HUES6 (cell line): Measurements from ENCODE around the gene DOCK9.

Experiments used
- H3K27ac ChIP-seq: 2 replicates; pipeline ENCODE4 v1.7.0; 2013; ENCODE audit warnings: low read depth, mild to moderate bottlenecking, low read length, inconsistent platforms
- H3K27me3 ChIP-seq: 2 replicates; pipeline ENCODE4 v1.6.1; 2013; ENCODE audit warnings: low read length; ENCODE audit not compliant: control insufficient read depth, insufficient read depth
- H3K36me3 ChIP-seq: 2 replicates; pipeline ENCODE4 v1.6.1; 2013; ENCODE audit warnings: low read length; ENCODE audit not compliant: control insufficient read depth, insufficient read depth
- H3K4me1 ChIP-seq: 2 replicates; pipeline ENCODE4 v1.6.1; 2013; ENCODE audit warnings: low read length; ENCODE audit not compliant: control insufficient read depth, insufficient read depth
- H3K4me3 ChIP-seq: 2 replicates; pipeline ENCODE4 v1.5.1; 2013; ENCODE audit warnings: low read depth, low read length
- H3K9ac ChIP-seq: one replicate; pipeline ENCODE4 v1.6.1; 2013; ENCODE audit warnings: mild to moderate bottlenecking, low read length
- H3K9me3 ChIP-seq: 2 replicates; pipeline ENCODE4 v1.6.1; 2013; ENCODE audit warnings: low read depth, low read length; ENCODE audit not compliant: control insufficient read depth, insufficient read depth

DOCK9 gene

DNA sequence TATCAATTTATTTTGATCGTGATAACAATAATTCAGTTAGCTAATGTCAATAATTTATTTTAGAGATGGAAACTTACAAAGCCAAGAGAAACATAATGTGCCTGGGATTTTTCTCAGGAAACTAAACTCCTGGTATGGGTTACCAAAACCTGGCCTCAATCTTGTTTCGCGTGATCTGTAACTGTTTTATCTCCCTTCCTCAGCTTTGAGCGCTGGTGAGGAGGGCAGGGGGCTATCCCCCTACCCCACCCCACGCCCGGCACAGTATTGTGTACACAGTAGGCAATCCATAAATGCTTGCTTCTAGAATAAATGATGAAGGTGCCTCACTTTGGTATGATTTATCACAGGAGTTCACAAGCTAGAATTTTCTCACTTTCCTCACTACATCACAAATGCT, 7.7 kb upstream of the DOCK9 start:
- Histone ChIP-seq H3K27me3 (no peaks in the 10 kb centered on the region), H3K4me3 (no peak overlapping the region), H3K9me3 (no peaks in the 10 kb centered on the region), H3K36me3 (no peaks in the 10 kb centered on the region), H3K4me1 (peaks cover 13% of the 10 kb centered on the region), H3K9ac (no peak overlapping the region), H3K27ac (no peak overlapping the region)

DNA sequence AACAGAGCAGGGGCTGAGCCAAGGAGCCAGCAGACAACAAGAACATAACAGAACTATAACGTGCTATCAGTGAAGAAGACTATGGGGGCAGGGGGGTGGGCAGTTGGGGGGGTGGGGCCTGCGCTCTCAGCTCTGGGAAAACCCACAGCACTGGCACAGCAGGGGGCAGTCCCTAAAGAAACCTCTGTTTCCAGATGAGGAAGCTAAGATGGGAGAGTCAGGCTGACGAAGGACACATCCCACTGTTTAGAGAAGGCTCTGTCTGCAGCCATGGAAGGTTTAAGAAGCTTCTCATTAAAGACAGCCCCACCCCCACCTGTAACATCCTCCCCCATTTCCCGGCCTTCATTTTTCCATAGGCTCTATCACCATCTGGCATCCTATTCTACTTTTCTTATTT, 7.1 kb upstream of the DOCK9 start:
- no peak overlapping the region for H3K4me3 ChIP-seq
- no peak overlapping the region for H3K27ac ChIP-seq
- no peaks in the 10 kb centered on the region for H3K27me3 ChIP-seq
- H3K36me3 ChIP-seq: no peaks in the 10 kb centered on the region
- no peak overlapping the region for H3K9ac ChIP-seq
- peaks cover 13% of the 10 kb centered on the region for H3K4me1 ChIP-seq
- no peaks in the 10 kb centered on the region for H3K9me3 ChIP-seq

- Histone ChIP-seq H3K27ac (no peak overlapping the region), H3K4me3 (no peak overlapping the region), H3K36me3 (no peaks in the 10 kb centered on the region), H3K9me3 (no peaks in the 10 kb centered on the region), H3K4me1 (peaks cover 13% of the 10 kb centered on the region), H3K27me3 (no peaks in the 10 kb centered on the region), H3K9ac (no peak overlapping the region)
These were observed 6.3 kb upstream of the DOCK9 start for GRCh38 chr13:98984118-98984517.

GRCh38 chr13:98983182-98983581, 5.3 kb upstream of the DOCK9 start:
- H3K9me3 ChIP-seq: no peaks in the 10 kb centered on the region
- no peak overlapping the region for H3K9ac ChIP-seq
- H3K4me3 ChIP-seq: no peak overlapping the region
- H3K27me3 ChIP-seq: no peaks in the 10 kb centered on the region
- H3K36me3 ChIP-seq: no peaks in the 10 kb centered on the region
- no peak overlapping the region for H3K27ac ChIP-seq
- peaks cover 16% of the 10 kb centered on the region for H3K4me1 ChIP-seq

DNA sequence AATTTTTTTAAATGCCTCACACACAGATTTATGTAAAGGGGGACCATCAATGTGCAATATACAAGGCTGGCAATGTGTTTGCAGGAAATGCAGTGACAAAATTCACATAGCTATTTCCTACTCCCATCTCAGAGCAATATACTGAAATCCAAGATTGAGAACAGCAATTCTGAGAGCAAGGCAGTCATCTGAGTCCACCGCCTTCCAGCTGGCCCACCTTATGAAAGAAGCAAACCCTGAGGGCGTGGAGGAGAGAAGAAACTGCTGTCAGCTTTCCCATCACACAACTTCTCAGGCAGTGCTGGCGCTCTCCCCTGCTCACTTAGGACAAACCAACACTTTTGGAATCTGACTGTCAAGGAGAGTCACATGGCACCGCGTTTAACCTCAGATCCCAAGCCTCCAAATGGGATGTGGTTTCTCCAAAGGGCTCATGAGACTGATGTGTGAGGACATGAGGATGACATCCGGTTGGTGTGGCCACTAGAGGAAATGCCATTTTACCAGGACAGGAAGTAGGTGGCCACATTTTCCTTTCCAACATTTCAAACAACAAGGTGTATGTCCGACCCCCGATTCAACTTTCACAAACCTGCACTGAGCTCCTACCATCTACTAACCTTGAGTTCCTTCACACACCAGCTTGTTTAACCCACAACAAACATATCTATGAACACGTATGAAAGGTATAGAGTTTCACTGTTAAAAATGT, 3.7 kb upstream of the DOCK9 start:
- Histone ChIP-seq H3K9ac (no peak overlapping the region), H3K4me3 (no peak overlapping the region), H3K36me3 (no peaks in the 10 kb centered on the region), H3K9me3 (no peaks in the 10 kb centered on the region), H3K27ac (no peak overlapping the region), H3K4me1 (peaks cover 30% of the 10 kb centered on the region), H3K27me3 (no peaks in the 10 kb centered on the region)

GRCh38 chr13:98979012-98979660, 1.3 kb upstream of the DOCK9 start:
- Histone ChIP-seq H3K9me3 (no peaks in the 10 kb centered on the region), H3K36me3 (no peaks in the 10 kb centered on the region), H3K4me3 (no peak overlapping the region), H3K9ac (no peak overlapping the region), H3K27me3 (no peaks in the 10 kb centered on the region), H3K4me1 (peaks cover 34% of the 10 kb centered on the region), H3K27ac (no peak overlapping the region)

GRCh38 chr13:98978280-98978679, 416 bp upstream of the DOCK9 start:
- Histone ChIP-seq H3K4me3 (no peak overlapping the region), H3K27ac (no peak overlapping the region), H3K36me3 (no peaks in the 10 kb centered on the region), H3K4me1 (peaks cover 40% of the 10 kb centered on the region), H3K27me3 (no peaks in the 10 kb centered on the region), H3K9me3 (no peaks in the 10 kb centered on the region), H3K9ac (no peak overlapping the region)

DNA sequence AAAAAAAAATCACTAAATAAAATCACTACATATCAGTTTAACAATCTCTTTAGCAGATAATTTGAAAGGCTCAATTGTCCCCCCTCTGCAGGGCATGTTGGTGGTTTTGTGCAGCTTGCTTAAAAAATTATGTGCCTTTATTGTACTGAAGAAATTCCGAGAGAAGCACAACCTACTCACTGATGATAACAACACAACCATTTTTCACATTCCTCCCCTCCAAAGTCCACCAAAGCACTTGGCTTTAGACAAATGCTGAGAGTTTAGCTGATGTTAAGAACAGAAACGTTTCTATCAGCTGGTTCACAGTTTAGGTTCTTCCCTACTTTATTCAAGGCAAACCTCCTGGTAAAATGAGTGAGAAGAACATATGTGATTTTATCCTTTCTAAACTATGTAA, 923 bp downstream of the DOCK9 start:
- no peaks in the 10 kb centered on the region for H3K36me3 ChIP-seq
- H3K4me1 ChIP-seq: peaks cover 53% of the 10 kb centered on the region
- H3K9me3 ChIP-seq: no peaks in the 10 kb centered on the region
- no peak overlapping the region for H3K4me3 ChIP-seq
- no peaks in the 10 kb centered on the region for H3K27me3 ChIP-seq
- H3K9ac ChIP-seq: no peak overlapping the region
- no peak overlapping the region for H3K27ac ChIP-seq

DNA sequence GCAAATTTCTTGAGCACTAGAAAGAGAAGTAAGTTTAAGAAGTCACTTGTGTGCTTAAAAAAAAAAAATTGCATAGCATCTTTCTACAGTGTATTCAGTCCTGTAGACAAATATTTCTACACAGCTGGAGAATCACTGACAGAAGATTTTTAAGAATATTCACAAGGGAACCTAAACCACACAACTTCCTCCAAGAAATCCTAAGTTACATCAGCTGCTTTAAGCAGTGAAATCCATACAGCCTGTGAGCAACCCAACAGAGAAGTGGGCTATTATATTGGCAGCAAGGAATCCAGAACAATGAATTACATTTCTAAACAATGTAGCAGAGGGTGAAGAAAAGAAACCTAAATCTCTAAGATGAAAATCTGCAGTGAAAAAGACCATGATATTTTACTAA, 1.5 kb downstream of the DOCK9 start:
- no peaks in the 10 kb centered on the region for H3K27me3 ChIP-seq
- no peak overlapping the region for H3K27ac ChIP-seq
- no peak overlapping the region for H3K4me3 ChIP-seq
- no peaks in the 10 kb centered on the region for H3K9me3 ChIP-seq
- peaks cover 54% of the 10 kb centered on the region for H3K4me1 ChIP-seq
- no peaks in the 10 kb centered on the region for H3K36me3 ChIP-seq
- peak overlapping the region; percentile 10 for H3K9ac ChIP-seq

DNA sequence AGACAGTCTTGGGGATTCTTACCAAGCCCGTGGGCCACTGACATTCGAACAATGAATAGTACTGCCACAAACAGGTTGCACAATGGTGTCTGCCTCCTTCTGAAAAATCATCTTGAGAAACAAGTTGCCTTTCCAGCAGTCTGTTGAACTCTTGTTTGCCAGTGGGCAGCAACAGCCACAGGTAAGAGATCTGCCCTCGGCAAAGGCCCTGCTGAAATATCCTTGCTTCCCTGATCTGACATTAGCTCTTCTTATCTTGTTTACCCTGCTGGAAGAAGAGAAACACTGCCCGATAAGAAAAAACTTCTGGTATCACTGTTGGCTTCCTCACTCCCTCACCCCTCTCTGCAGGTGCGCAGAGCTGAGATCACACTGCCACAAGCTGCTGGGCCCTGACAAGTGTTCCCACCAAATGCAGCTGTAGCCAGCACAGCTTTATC, 2.0 kb downstream of the DOCK9 start:
- Histone ChIP-seq H3K36me3 (no peaks in the 10 kb centered on the region), H3K9me3 (no peaks in the 10 kb centered on the region), H3K27me3 (no peaks in the 10 kb centered on the region), H3K9ac (peak overlapping the region; percentile 10), H3K4me1 (peaks cover 54% of the 10 kb centered on the region), H3K27ac (no peak overlapping the region), H3K4me3 (no peak overlapping the region)

DNA sequence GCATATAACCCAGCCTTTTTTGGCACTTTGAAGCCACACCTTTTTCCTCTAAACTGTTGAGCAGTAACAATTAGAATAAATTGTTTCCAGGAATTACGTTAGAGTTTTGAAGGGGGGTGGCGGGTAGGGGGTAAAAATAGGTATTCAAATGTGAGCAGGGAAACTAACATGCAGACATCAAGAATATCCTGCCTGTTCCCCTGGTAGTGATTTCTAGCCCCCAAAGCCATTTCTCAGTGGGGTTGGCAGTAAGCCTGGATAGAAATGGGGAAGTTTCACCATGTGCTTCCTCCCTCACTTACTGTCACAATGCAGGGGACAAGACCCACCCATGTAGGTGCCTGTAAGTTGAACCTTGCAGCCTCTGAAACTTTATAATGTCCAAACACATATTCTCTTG, 3.8 kb downstream of the DOCK9 start:
- Histone ChIP-seq H3K9ac (no peak overlapping the region), H3K36me3 (no peaks in the 10 kb centered on the region), H3K27me3 (no peaks in the 10 kb centered on the region), H3K9me3 (no peaks in the 10 kb centered on the region), H3K4me1 (peaks cover 54% of the 10 kb centered on the region), H3K4me3 (no peak overlapping the region), H3K27ac (no peak overlapping the region)
